Caco-2 (cell line): ENCODE results near the gene ATG2A. TPM values are rescaled to one million over a fixed set of nuclear protein-coding genes. Genes with fewer than 3 reads are reported as not detected.

Experiments used
- Bru-seq: library from RNA; stranded (reverse); fragments of 400-500 nt; gene quantifications from one replicate; lab custom pipeline; 2021; lab: Mats Ljungman, UMichigan
- BruChase-seq, 2 experiments: library from RNA; stranded (reverse); fragments of 400-500 nt; gene quantifications; one replicate each; lab custom pipeline; 2021; lab: Mats Ljungman, UMichigan
- BruUV-seq: library from RNA; stranded (reverse); fragments of 400-500 nt; replicated peaks from 2 replicates; lab custom pipeline; 2021; lab: Mats Ljungman, UMichigan
- CTCF ChIA-PET: fragments of 300-600 bp; sonication (Branson Sonifier 250); formaldehyde crosslinking; loops from one replicate; lab custom pipeline; 2022; ENCODE audit warnings: antibody characterized with exemption; lab: Charles Lee
- POLR2A ChIA-PET: fragments of 300-600 bp; sonication (Branson Sonifier 250); formaldehyde crosslinking; loops from one replicate; lab custom pipeline; 2022; ENCODE audit warnings: antibody characterized with exemption; lab: Charles Lee
- DNase-seq, 2 experiments: peaks; one replicate each; pipeline versions ENCODE4 v3.0.0 to v3.0.0-alpha.2; 2020 to 2022
- H3K27me3 ChIP-seq: replicated peaks from 2 replicates; pipeline ENCODE4 v1.6.0; 2011; ENCODE audit warnings: low read length; ENCODE audit not compliant: control insufficient read depth, insufficient read depth
- H3K36me3 ChIP-seq: 2 replicates; pipeline ENCODE4 v1.5.1; 2011; ENCODE audit warnings: low read length; ENCODE audit not compliant: control insufficient read depth, insufficient read depth
- H3K4me1 ChIP-seq: fragments of 250-450 bp; sonication (Bioruptor Pico); 2 replicates; pipeline ENCODE4 v1.5.1; 2020; ENCODE audit warnings: mild to moderate bottlenecking
- H3K4me3 ChIP-seq: 2 replicates; pipeline ENCODE4 v1.5.1; 2011; ENCODE audit warnings: low read depth, mild to moderate bottlenecking, control low read depth, low read length
- H3K9me3 ChIP-seq: fragments of 250-450 bp; sonication (Bioruptor Pico); 2 replicates; pipeline ENCODE4 v1.5.1; 2020; ENCODE audit warnings: mild to moderate bottlenecking, moderate library complexity
- H3K27ac Mint-ChIP-seq: one replicate; pipeline ENCODE4 v1.8.0; 2022; ENCODE audit warnings: mixed read lengths; ENCODE audit not compliant: unreplicated experiment
- H3K27me3 Mint-ChIP-seq: one replicate; pipeline ENCODE4 v1.8.0; 2022; ENCODE audit warnings: mixed read lengths; ENCODE audit not compliant: insufficient read depth, unreplicated experiment
- H3K36me3 Mint-ChIP-seq: one replicate; pipeline ENCODE4 v1.8.0; 2022; ENCODE audit warnings: mild to moderate bottlenecking, mixed read lengths; ENCODE audit not compliant: insufficient read depth, unreplicated experiment
- H3K4me1 Mint-ChIP-seq: one replicate; pipeline ENCODE4 v1.8.0; 2022; ENCODE audit warnings: low read depth, mixed read lengths; ENCODE audit not compliant: unreplicated experiment
- H3K4me3 Mint-ChIP-seq: one replicate; pipeline ENCODE4 v1.8.0; 2022; ENCODE audit warnings: mild to moderate bottlenecking, moderate library complexity, mixed read lengths; ENCODE audit not compliant: unreplicated experiment
- H3K9me3 Mint-ChIP-seq: one replicate; pipeline ENCODE4 v1.8.0; 2022; ENCODE audit warnings: mixed read lengths; ENCODE audit not compliant: unreplicated experiment
- intact Hi-C: fragments of 100-400 bp; cut with micrococcal nuclease; formaldehyde crosslinking; loops from one replicate; pipeline ENCODE4 v1.10.0; 2022; ENCODE audit not compliant: unreplicated experiment
- long read RNA-seq: library from polyadenylated mRNA; stranded (forward); transcript quantifications from one replicate; pipeline ENCODE4 v2.0.0, GENCODE V29; 2022
- total RNA-seq: library from RNA; stranded (reverse); gene quantifications from 2 replicates; pipeline ENCODE4 v1.2.3, GENCODE V29; 2022
- TF ChIP-seq, protein P1 (sequence below), 2 experiments: fragments of 200-600 bp in 1 of 2; IDR thresholded peaks; 1 replicate in 1 of 2; 2 replicates in 1 of 2; pipeline versions ENCODE4 v1.5.1 to v1.8.0; 2011 to 2022; ENCODE audit warnings: antibody characterized with exemption in 1 of 2, control low read depth in 1 of 2, inconsistent platforms in 1 of 2, low read depth in 1 of 2, low read length in 1 of 2, mild to moderate bottlenecking in 1 of 2, moderate library complexity in 1 of 2; ENCODE audit not compliant: insufficient read depth in 1 of 2, severe bottlenecking in 1 of 2, unreplicated experiment in 1 of 2

The ATG2A gene
- total RNA-seq, result 27.9 and 31.1 TPM in 2 replicates
- Bru-seq, nascent RNA, result percentile 47 among the genes with signal in this experiment
- percentile 56 among the genes with signal in this experiment for BruChase-seq, experiment 1, labeled RNA remaining after a 2-hour chase
- percentile 64 among the genes with signal in this experiment for BruChase-seq, experiment 2, labeled RNA remaining after a 6-hour chase
- long read RNA-seq, partial matches to known transcripts, result 8 of 13 reads
- long read RNA-seq, other reads (novel, unspliced or antisense), result 5 of 13 reads

- Histone ChIP-seq H3K9me3 (no peaks in the 10 kb centered on the region), H3K36me3 (peaks cover 2% of the 10 kb centered on the region), H3K4me1 (peaks cover 6% of the 10 kb centered on the region), H3K4me3 (peak within 1 kb of the TSS; percentile 93), H3K27me3 (no peaks in the 10 kb centered on the region)
- Mint-ChIP-seq H3K36me3 (peaks cover 14% of the 10 kb centered on the region), H3K9me3 (no peaks in the 10 kb centered on the region), H3K4me1 (no peaks in the 10 kb centered on the region), H3K27me3 (no peaks in the 10 kb centered on the region), H3K27ac (peak within 1 kb of the TSS; percentile 74), H3K4me3 (peak within 1 kb of the TSS; percentile 91)
- intact Hi-C loops, result loop anchor here (1.0 to 2.0 kb wide), 4 partner anchors 8 to 80 kb away; partner anchors contain the start of gene BATF2
- BruUV-seq, result TSS peak; percentile 66
- peak; percentile 99 for DNase-seq
- POLR2A ChIA-PET, result interaction anchor here (0.5 kb wide), 1 partner anchor 698 kb away, joined by 3 read pairs; no protein-coding TSS in a partner anchor
- CTCF ChIA-PET, result interaction anchor here (0.6 to 1.4 kb wide), 3 partner anchors 73 to 96 kb away, joined by 3 to 6 read pairs (median 5); partner anchors contain the start of gene CDC42BPG
- TF ChIP-seq, protein P1, sequence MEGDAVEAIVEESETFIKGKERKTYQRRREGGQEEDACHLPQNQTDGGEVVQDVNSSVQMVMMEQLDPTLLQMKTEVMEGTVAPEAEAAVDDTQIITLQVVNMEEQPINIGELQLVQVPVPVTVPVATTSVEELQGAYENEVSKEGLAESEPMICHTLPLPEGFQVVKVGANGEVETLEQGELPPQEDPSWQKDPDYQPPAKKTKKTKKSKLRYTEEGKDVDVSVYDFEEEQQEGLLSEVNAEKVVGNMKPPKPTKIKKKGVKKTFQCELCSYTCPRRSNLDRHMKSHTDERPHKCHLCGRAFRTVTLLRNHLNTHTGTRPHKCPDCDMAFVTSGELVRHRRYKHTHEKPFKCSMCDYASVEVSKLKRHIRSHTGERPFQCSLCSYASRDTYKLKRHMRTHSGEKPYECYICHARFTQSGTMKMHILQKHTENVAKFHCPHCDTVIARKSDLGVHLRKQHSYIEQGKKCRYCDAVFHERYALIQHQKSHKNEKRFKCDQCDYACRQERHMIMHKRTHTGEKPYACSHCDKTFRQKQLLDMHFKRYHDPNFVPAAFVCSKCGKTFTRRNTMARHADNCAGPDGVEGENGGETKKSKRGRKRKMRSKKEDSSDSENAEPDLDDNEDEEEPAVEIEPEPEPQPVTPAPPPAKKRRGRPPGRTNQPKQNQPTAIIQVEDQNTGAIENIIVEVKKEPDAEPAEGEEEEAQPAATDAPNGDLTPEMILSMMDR (IDR thresholded peaks at IDR 0.05; ENCODE audit: insufficient read depth in 1 of 2, low read depth in 1 of 2, low read length in 1 of 2, severe bottlenecking in 1 of 2, unreplicated experiment in 1 of 2), result no peak
Measured at GRCh38 chr11:64916775-64917662, at the start of gene ATG2A. TSS of gene ATG2A (minus strand) at chr11:64917209. CDS start at chr11:64917135, 74 bp downstream.

DNA sequence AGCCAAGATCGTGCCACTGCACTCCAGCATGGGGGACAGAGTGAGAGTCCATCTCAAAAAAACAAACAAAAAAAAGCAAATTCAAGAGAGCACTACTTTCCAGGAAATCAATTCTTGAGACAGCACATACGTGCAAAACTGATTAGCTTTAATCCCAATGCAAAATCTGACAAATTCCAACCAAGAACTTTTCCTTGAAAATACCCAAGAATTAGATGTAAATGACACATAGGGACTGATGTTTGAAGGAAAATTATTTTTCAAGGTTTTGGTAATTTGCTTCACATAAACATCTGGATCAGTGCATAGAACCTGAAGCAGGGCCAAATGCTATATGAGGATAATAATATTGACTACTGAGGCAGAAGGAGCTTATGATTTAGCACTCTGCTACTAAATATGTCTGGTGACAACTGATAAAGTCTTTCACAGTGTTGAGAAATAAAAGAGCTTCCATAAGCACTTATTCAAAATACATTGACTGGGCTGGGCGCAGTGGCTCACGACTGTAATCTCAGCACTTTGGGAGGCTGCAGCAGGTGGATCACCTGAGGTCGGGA lies 46.1 kb upstream of the ATG2A start:
- Histone ChIP-seq H3K36me3 (no peaks in the 10 kb centered on the region), H3K27me3 (no peaks in the 10 kb centered on the region), H3K4me1 (0 out of 2 replicates have a peak, but pooled peaks cover 4% of the 10 kb centered on the region), H3K4me3 (no peak overlapping the region), H3K9me3 (no peaks in the 10 kb centered on the region)
- H3K27ac Mint-ChIP-seq, result no peak overlapping the region
- H3K36me3 Mint-ChIP-seq, result no peaks in the 10 kb centered on the region
- no peak for DNase-seq
- ChIA-PET CTCF (no interaction called here), POLR2A (no interaction called here)
- no peaks in the 10 kb centered on the region for H3K4me1 Mint-ChIP-seq
- BruUV-seq, result no TSS peak
- TF ChIP-seq, protein P1 (IDR thresholded peaks at IDR 0.05; ENCODE audit: insufficient read depth in 1 of 2, low read depth in 1 of 2, low read length in 1 of 2, severe bottlenecking in 1 of 2, unreplicated experiment in 1 of 2), result no peak
- intact Hi-C loops, result no loop called here
- no peaks in the 10 kb centered on the region for H3K9me3 Mint-ChIP-seq
- H3K4me3 Mint-ChIP-seq, result no peak overlapping the region
- no peaks in the 10 kb centered on the region for H3K27me3 Mint-ChIP-seq

- H3K36me3 Mint-ChIP-seq, result no peaks in the 10 kb centered on the region
- POLR2A ChIA-PET, result no interaction called here
- no peak overlapping the region for H3K27ac Mint-ChIP-seq
- no peaks in the 10 kb centered on the region for H3K36me3 ChIP-seq
- intact Hi-C loops, result no loop called here
- BruUV-seq, result no TSS peak
- no peaks in the 10 kb centered on the region for H3K27me3 Mint-ChIP-seq
- no peaks in the 10 kb centered on the region for H3K9me3 ChIP-seq
- H3K4me3 Mint-ChIP-seq, result no peak overlapping the region
- TF ChIP-seq, protein P1 (IDR thresholded peaks at IDR 0.05; ENCODE audit: insufficient read depth in 1 of 2, low read depth in 1 of 2, low read length in 1 of 2, severe bottlenecking in 1 of 2, unreplicated experiment in 1 of 2), result no peak
- H3K27me3 ChIP-seq, result no peaks in the 10 kb centered on the region
- no peaks in the 10 kb centered on the region for H3K4me1 Mint-ChIP-seq
- no peak for DNase-seq
- H3K4me3 ChIP-seq, result no peak overlapping the region
- 0 out of 2 replicates have a peak, but pooled peaks cover 4% of the 10 kb centered on the region for H3K4me1 ChIP-seq
- H3K9me3 Mint-ChIP-seq, result no peaks in the 10 kb centered on the region
- CTCF ChIA-PET, result no interaction called here
Measured at GRCh38 chr11:64960719-64961118, 43.7 kb upstream of the ATG2A start.
